B cell (primary cell): ENCODE results near the gene SMG9. TPM values are rescaled to one million over a fixed set of nuclear protein-coding genes. Genes with fewer than 3 reads are reported as not detected.
A peak's percentile ranks its signal among the peaks of the same experiment; 100 is the strongest.

Source experiments
- ATAC-seq: fragments of 200-7000 bp; cut with Tn5 transposase; one replicate; pipeline ENCODE4 v1.10.0; 2021; ENCODE audit warnings: low read depth, mild to moderate bottlenecking, moderate number of reproducible peaks, moderate library complexity
- CTCF ChIA-PET: fragments of 350-600 bp; sonication (Branson Sonifier 250); formaldehyde crosslinking; loops from one replicate; lab custom pipeline; 2021; ENCODE audit warnings: antibody characterized with exemption, inconsistent platforms; lab: Charles Lee
- POLR2A ChIA-PET: fragments of 350-600 bp; sonication (Branson Sonifier 250); formaldehyde crosslinking; loops from one replicate; lab custom pipeline; 2021; ENCODE audit warnings: antibody characterized with exemption; lab: Charles Lee
- DNase-seq: peaks from one replicate; pipeline ENCODE4 v3.0.0; 2013
- H2AFZ ChIP-seq: 2 replicates; pipeline ENCODE4 v1.6.1; 2012; ENCODE audit warnings: mild to moderate bottlenecking, low read depth, low read length; ENCODE audit not compliant: insufficient read depth, poor library complexity, severe bottlenecking
- H3K27ac ChIP-seq, 2 donors: 1 replicate in 1 of 2; 2 replicates in 1 of 2; pipeline ENCODE4 v1.5.1; 2012 to 2013; ENCODE audit warnings: low read length in 2 of 2, mild to moderate bottlenecking in 2 of 2, moderate library complexity in 1 of 2
- H3K27me3 ChIP-seq, 4 experiments: fragments of 200-600 bp in 1 of 4; sonication (generic) in 1 of 4; replicated peaks in 1 of 4; 1 replicate in 2 of 4; 2 replicates in 2 of 4; pipeline versions ENCODE4 v1.6.1 to v1.7.0; 2013 to 2016; ENCODE audit warnings: low read length in 3 of 4, mild to moderate bottlenecking in 2 of 4, mixed read lengths in 1 of 4, moderate library complexity in 1 of 4; ENCODE audit not compliant: insufficient read depth in 4 of 4, control insufficient read depth in 3 of 4; ENCODE audit errors: control extremely low read depth in 1 of 4
- H3K36me3 ChIP-seq, 2 experiments: replicated peaks in 1 of 2; 1 replicate in 1 of 2; 2 replicates in 1 of 2; pipeline versions ENCODE4 v1.6.1 to v1.7.1; 2013; ENCODE audit warnings: low read length in 1 of 2; ENCODE audit not compliant: insufficient read depth in 2 of 2, control insufficient read depth in 1 of 2; ENCODE audit errors: control extremely low read depth in 1 of 2, extremely low read depth in 1 of 2
- H3K4me1 ChIP-seq, 2 donors: fragments of 200-600 bp in 1 of 2; sonication (generic) in 1 of 2; 1 replicate in 1 of 2; 2 replicates in 1 of 2; pipeline versions ENCODE4 v1.5.1 to v1.6.1; 2013 to 2017; ENCODE audit warnings: low read length in 2 of 2; ENCODE audit not compliant: control insufficient read depth in 2 of 2, insufficient read depth in 2 of 2
- H3K4me2 ChIP-seq: replicated peaks from 2 replicates; pipeline ENCODE3; 2012; ENCODE audit warnings: mild to moderate bottlenecking, low read depth, low read length; ENCODE audit not compliant: poor library complexity, severe bottlenecking
- H3K4me3 ChIP-seq, 5 experiments: fragments of 200-600 bp in 1 of 5; sonication (generic) in 1 of 5; 1 replicate in 3 of 5; 2 replicates in 2 of 5; pipeline versions ENCODE4 v1.5.1 to v1.7.0; 2011 to 2016; ENCODE audit warnings: low read length in 4 of 5, mild to moderate bottlenecking in 4 of 5, low read depth in 2 of 5, control low read depth in 1 of 5, moderate library complexity in 1 of 5; ENCODE audit not compliant: insufficient read depth in 1 of 5; ENCODE audit errors: control extremely low read depth in 1 of 5, extremely low read depth in 1 of 5
- H3K79me2 ChIP-seq: fragments of 200-600 bp; sonication (generic); one replicate; pipeline ENCODE4 v1.6.0; 2016; ENCODE audit warnings: low read length; ENCODE audit not compliant: control insufficient read depth, insufficient read depth
- H3K9ac ChIP-seq: fragments of 200-600 bp; sonication (generic); 2 replicates; pipeline ENCODE4 v1.6.1; 2017; ENCODE audit warnings: mild to moderate bottlenecking, low read length, moderate library complexity
- H3K9me3 ChIP-seq, 3 donors: one replicate each; pipeline versions ENCODE4 v1.6.1 to v1.7.1; 2013; ENCODE audit warnings: low read length in 2 of 3; ENCODE audit not compliant: control insufficient read depth in 2 of 3, insufficient read depth in 1 of 3; ENCODE audit errors: control extremely low read depth in 1 of 3
- H4K20me1 ChIP-seq: 2 replicates; pipeline ENCODE4 v1.6.0; 2012; ENCODE audit warnings: mild to moderate bottlenecking, low read length; ENCODE audit not compliant: insufficient read depth, control insufficient read depth, poor library complexity, severe bottlenecking
- H3K27ac Mint-ChIP-seq: one replicate; pipeline ENCODE4 v1.8.0; 2021; ENCODE audit warnings: mixed read lengths
- H3K27me3 Mint-ChIP-seq: one replicate; pipeline ENCODE4 v1.8.0; 2021; ENCODE audit warnings: mixed read lengths
- H3K4me1 Mint-ChIP-seq: one replicate; pipeline ENCODE4 v1.8.0; 2021; ENCODE audit warnings: mixed read lengths
- H3K4me3 Mint-ChIP-seq: one replicate; pipeline ENCODE4 v1.8.0; 2021; ENCODE audit warnings: mixed read lengths
- H3K9me3 Mint-ChIP-seq: one replicate; pipeline ENCODE4 v1.8.0; 2022; ENCODE audit warnings: mixed read lengths; ENCODE audit not compliant: insufficient read depth
- EZH2 ChIP-seq: IDR thresholded peaks from 2 replicates; pipeline ENCODE4 v1.6.1; 2012; ENCODE audit warnings: borderline replicate concordance, low read depth, mild to moderate bottlenecking, moderate library complexity, low read length; ENCODE audit not compliant: insufficient read depth, poor library complexity, severe bottlenecking
- WGBS: methylation state at CpG from one replicate; pipeline ENCODE4 v1.1.5; 2013; ENCODE audit warnings: missing lambda C conversion rate; ENCODE audit not compliant: insufficient coverage; 5-methylcytosine and 5-hydroxymethylcytosine counted together
- intact Hi-C: fragments of 100-400 bp; cut with micrococcal nuclease; formaldehyde crosslinking; loops from one replicate; pipeline ENCODE4 v1.10.0; 2022
- polyA plus RNA-seq: library from polyadenylated mRNA; depleted of rRNA; stranded (reverse); fragments of >200 nt; gene quantifications from 2 replicates; pipeline ENCODE4 v1.2.3, GENCODE V29; 2012
- total RNA-seq, 2 donors: library from RNA; stranded (reverse); fragments of 120-200 nt in 1 of 2; gene quantifications; 1 replicate in 1 of 2; 2 replicates in 1 of 2; pipeline versions ENCODE4 v1.2.3 to v1.2.4, GENCODE V29; 2013 to 2022
- TF ChIP-seq, protein P1 (sequence below): fragments of 200-600 bp; IDR thresholded peaks from one replicate; pipeline ENCODE4 v1.8.0; 2022; ENCODE audit warnings: antibody characterized with exemption, mild to moderate bottlenecking

SMG9 gene
- total and polyA plus RNA-seq, 2 donors (not counting 1 experiment from before 2014, with no cell fraction given) = 33.9 to 87.5 TPM

GRCh38 chr19:43759515-43759914, 4.8 kb upstream of the SMG9 start:
- H3K27me3 Mint-ChIP-seq = no peaks in the 10 kb centered on the region
- Histone ChIP-seq H2AFZ (no peak overlapping the region), H3K4me3 (no peak overlapping the region), H3K27me3 (no peaks in the 10 kb centered on the region), H3K9me3 (no peaks in the 10 kb centered on the region), H3K9ac (no peak overlapping the region), H3K4me2 (peak overlapping the region; percentile 7), H3K36me3 (no peaks in the 10 kb centered on the region), H3K27ac (no peak overlapping the region), H3K79me2 (peaks cover 3% of the 10 kb centered on the region), H4K20me1 (no peaks in the 10 kb centered on the region), H3K4me1 (peaks cover 15 to 52% of the 10 kb centered on the region in 2 donors)
- ChIA-PET POLR2A (interaction anchor here (0.7 to 3.0 kb wide), 3 partner anchors 14 to 22 kb away, joined by 3 to 11 read pairs (median 4); partner anchors contain the start of gene KCNN4), CTCF (interaction anchor here (0.9 to 14.7 kb wide), 4 partner anchors 8 to 19 kb away, joined by 3 to 204 read pairs (median 6); partner anchors contain the start of gene KCNN4)
- no peak for TF ChIP-seq EZH2
- TF ChIP-seq, protein P1, sequence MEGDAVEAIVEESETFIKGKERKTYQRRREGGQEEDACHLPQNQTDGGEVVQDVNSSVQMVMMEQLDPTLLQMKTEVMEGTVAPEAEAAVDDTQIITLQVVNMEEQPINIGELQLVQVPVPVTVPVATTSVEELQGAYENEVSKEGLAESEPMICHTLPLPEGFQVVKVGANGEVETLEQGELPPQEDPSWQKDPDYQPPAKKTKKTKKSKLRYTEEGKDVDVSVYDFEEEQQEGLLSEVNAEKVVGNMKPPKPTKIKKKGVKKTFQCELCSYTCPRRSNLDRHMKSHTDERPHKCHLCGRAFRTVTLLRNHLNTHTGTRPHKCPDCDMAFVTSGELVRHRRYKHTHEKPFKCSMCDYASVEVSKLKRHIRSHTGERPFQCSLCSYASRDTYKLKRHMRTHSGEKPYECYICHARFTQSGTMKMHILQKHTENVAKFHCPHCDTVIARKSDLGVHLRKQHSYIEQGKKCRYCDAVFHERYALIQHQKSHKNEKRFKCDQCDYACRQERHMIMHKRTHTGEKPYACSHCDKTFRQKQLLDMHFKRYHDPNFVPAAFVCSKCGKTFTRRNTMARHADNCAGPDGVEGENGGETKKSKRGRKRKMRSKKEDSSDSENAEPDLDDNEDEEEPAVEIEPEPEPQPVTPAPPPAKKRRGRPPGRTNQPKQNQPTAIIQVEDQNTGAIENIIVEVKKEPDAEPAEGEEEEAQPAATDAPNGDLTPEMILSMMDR = no peak
- intact Hi-C loops = loop anchor here (10.0 kb wide), 1 partner anchor 175 kb away; the partner anchor contains the start of gene ZNF45
- H3K4me1 Mint-ChIP-seq = peaks cover 65% of the 10 kb centered on the region
- H3K27ac Mint-ChIP-seq = peak overlapping the region; percentile 77
- peak overlapping the region; percentile 15 for H3K4me3 Mint-ChIP-seq
- 74% methylated on average over 4 of the region's 5 CpGs for WGBS
- H3K9me3 Mint-ChIP-seq = no peaks in the 10 kb centered on the region
- DNase-seq (peak; percentile 30), ATAC-seq (no peak)

DNA sequence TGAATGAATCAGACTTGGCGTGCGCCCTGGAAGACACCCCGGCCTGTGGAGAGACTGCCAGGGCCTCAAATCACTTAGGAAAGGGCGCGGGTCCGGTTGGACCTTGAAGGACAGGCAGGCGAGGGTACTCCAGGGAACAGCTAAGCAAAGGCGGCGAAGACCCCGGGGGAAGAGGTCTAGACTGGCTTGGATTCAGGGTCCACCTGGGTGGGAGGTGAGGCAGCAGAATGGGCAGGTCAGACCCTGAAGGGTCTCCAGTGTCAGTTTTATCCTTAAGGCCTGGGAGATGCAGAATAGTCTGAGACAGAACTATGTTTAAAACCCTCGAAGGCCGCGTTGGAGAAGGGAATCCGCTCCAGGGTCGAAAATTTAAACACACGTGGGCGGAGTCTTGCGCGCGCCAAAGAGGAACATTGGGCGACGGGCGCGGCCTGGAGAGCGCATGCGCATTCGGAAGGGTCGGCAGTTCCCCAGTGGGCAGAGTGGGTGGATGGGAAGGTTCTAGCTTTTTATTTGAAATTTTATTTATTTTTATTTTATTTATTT, 567 bp upstream of the SMG9 start:
- 1% methylated on average over 17 of the region's 28 CpGs for WGBS
- H3K4me1 ChIP-seq = peaks cover 27 to 58% of the 10 kb centered on the region in 2 donors
- Mint-ChIP-seq H3K4me1 (peaks cover 70% of the 10 kb centered on the region), H3K9me3 (no peaks in the 10 kb centered on the region), H3K27ac (peak overlapping the region; percentile 100), H3K4me3 (peak overlapping the region; percentile 99), H3K27me3 (no peaks in the 10 kb centered on the region)
- H3K79me2 ChIP-seq = peaks cover 27% of the 10 kb centered on the region
- DNase-seq (peak; percentile 88), ATAC-seq (peak; percentile 8)
- intact Hi-C loops = loop anchor here (10.0 kb wide), 1 partner anchor 179 kb away; the partner anchor contains the start of gene ZNF45
- H3K4me3 ChIP-seq = peak overlapping the region; percentile 63 to 88 (median 84)
- H4K20me1 ChIP-seq = no peaks in the 10 kb centered on the region
- H3K4me2 ChIP-seq = peak overlapping the region; percentile 100
- peak overlapping the region; percentile 93 to 98 for H3K27ac ChIP-seq
- peaks cover 0 to 15% of the 10 kb centered on the region in 2 experiments for H3K36me3 ChIP-seq
- peak overlapping the region; percentile 78 for H3K9ac ChIP-seq
- ChIA-PET POLR2A (interaction anchor here (4.9 to 6.7 kb wide), 2 partner anchors 10 to 26 kb away, joined by 45 to 89 read pairs; partner anchors contain the start of gene KCNN4), CTCF (interaction anchor here (0.9 to 8.2 kb wide), 7 partner anchors 10 to 195 kb away, joined by 4 to 64 read pairs (median 4); partner anchors contain the start of gene KCNN4)
- TF ChIP-seq EZH2 = no peak
- TF ChIP-seq, protein P1 = no peak
- H2AFZ ChIP-seq = peak overlapping the region; percentile 80
- no peaks in the 10 kb centered on the region for H3K27me3 ChIP-seq
- no peaks in the 10 kb centered on the region for H3K9me3 ChIP-seq
